GM18502 (cell line): ENCODE data around the gene RASL11B.

Experiments used
- ATAC-seq: cut with Tn5 transposase; IDR thresholded peaks from one replicate; pipeline ENCODE4 v1.9.1; 2021; ENCODE audit warnings: mild to moderate bottlenecking; ENCODE audit not compliant: unreplicated experiment, poor library complexity

RASL11B gene

DNA sequence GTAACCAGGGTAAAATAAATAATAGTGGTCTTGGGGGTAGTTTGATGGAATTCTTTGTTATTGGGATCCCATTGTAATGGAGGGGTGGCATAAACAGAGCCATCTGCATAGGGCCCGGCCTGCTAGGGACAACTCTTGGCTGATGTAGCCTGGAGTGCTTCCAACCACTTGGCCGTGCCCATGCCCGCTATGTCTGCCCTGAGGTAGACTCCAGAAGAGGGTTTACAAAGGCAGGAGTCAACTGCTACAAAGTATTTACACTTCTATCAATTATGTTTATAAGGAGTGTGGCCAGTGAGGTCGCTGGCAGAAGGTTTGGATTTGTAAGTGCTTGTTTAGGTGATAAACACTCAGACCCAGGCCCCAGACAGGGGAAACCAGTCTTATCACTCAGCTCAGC, 8.1 kb downstream of the RASL11B start:
- no peak for ATAC-seq

DNA sequence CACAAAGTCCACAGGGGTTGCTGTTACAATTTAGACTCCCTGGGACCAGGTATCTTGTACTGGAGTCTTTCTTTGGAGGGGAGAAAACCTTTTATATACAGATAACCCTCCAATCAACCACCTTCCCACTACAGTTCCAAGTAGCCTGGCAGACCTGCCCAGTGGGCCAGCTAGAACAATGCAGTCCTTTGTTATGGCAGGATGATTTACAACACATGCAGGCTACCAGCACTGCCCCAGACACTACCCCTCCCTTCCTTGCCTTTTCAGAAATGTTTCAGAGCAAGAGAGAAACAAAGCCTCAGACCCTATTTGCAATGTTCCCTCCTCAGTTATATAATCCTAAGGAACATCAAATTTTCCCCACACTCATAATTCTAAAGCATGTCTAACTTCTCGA, 11.1 kb downstream of the RASL11B start:
- ATAC-seq: no peak

DNA sequence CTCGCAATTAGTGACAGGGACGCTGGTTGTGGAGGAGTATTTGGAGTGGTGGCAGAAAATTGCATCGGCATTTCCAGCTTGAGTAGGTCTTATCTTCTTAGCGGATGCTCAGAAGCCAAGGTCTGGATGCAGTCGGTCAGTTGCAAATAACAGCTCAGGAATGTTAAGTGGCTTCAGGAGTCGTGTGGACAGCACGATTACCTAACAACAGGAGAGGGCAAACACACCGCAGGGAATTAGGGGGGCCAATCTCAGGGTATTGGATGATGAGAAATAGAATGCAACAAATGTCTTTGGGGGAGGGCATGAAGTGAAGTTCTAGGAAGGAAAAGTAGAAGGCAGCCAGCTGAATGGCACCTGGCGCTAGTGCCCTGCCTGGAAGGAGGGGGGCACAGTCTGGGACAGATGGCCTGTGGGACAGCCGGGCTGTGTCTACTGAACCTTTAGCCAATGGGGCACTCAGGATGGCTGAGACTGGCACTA, 11.8 kb downstream of the RASL11B start:
- ATAC-seq: no peak

- ATAC-seq: no peak
These were observed 12.8 kb downstream of the RASL11B start for GRCh38 chr4:52874948-52875347.

DNA sequence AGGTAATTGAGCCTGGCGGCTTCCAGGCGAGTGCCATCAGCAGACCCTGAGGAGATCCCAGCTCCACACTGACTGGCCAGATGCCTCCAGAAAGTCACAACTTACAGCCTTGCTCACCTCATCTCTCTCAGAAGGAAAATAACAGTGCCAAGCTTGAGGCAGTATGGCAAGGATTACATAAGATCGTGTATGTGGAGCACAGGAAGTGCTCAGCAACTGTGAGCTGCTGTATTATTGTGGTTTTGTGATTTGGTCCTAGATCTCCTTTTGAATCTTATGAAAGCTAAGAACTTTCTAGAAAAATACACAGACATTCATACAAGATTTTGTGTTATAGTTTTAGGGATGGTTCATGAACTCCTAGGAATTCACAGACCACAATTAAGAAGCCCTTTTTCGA, 14.0 kb downstream of the RASL11B start:
- no peak for ATAC-seq

- ATAC-seq: no peak
These were observed 14.9 kb downstream of the RASL11B start for GRCh38 chr4:52877036-52877435.

- ATAC-seq: no peak
These were observed 15.6 kb downstream of the RASL11B start for GRCh38 chr4:52877694-52878093.

DNA sequence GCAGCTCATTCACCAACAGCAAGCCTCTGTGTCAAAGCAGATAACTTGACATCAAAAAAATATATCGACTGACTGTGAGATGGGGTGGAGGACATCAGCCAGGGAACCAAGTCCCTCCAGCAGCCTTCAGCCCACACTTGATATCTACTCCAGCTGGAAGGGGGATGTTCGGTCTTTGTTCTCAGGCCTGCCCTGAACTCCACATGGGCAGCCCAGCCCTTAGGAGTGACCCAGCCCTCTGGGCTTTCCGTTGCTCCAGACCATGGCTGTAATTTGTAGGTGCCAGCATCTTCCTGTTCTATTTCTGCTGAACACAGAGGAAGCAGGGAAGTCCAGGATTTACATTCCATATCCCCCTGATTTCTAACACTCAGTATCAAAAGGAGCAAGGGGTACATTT, 17.4 kb downstream of the RASL11B start:
- no peak for ATAC-seq

GRCh38 chr4:52880994-52881393, 18.9 kb downstream of the RASL11B start:
- no peak for ATAC-seq

GRCh38 chr4:52883183-52883621, 21.1 kb downstream of the RASL11B start:
- ATAC-seq: no peak

- no peak for ATAC-seq
These were observed 21.9 kb downstream of the RASL11B start for GRCh38 chr4:52883707-52884669.

- ATAC-seq: no peak
These were observed 22.9 kb downstream of the RASL11B start for GRCh38 chr4:52884994-52885393.

DNA sequence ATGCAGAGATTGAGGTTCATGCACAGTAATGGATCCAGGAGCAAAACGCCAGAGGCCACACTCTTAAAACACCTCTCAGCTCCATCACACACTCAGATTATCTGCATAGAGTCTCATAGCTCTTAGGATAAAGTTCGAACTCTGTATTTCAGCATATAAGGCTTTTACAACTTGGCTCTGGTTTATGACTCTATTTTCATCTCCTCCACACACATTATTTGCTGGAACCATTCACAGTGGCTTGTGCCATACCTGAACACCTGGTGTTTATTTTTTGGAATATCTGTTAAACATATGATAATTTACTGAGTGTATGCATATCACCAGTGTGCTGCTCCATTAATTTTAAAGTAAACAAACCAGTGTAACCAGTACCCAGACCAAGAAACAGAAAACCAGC, 27.2 kb downstream of the RASL11B start:
- no peak for ATAC-seq

- no peak for ATAC-seq
These were observed 27.8 kb downstream of the RASL11B start for GRCh38 chr4:52889778-52890520.

- ATAC-seq: no peak
These were observed 28.3 kb downstream of the RASL11B start for GRCh38 chr4:52890521-52890791.

- no peak for ATAC-seq
These were observed 29.6 kb downstream of the RASL11B start for GRCh38 chr4:52891743-52892142.

DNA sequence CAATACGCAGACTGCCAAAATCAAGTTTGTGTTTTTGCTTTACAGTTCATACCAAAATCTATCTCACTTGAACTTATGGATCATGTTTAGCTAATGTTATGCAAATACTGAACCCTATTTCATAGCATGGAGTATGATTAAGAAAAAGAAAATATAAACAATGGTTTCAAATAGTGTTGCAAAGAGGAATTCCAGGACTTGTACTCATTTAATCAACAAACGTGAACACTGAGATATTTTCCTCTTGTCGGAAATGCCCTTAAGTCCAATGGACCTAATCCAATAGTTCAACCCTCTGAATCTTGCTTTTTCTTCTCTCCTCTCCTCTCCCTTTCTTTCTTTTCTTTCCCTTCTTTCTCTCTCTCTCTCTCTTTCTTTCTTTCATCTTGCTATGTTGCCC, 30.8 kb downstream of the RASL11B start:
- ATAC-seq: no peak

DNA sequence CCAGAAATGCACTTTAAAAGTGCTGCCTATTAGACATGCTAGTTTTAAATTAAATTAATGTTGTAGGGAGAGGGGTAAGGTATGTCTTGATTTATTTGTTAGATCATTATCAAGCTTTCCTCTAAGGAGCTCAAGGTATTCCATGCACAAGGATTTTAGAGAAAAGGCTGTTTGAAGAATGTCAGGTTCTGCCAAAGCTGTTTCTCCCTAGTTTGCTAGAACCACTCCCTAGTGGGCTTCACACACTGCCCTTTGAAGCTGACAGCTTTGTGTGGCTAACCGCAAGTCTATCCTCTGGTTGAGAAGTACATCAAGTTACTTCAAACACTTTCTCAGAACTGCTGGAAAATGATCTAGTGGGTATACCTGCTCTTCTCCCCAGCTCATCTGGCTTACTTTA, 32.3 kb downstream of the RASL11B start:
- ATAC-seq: no peak

DNA sequence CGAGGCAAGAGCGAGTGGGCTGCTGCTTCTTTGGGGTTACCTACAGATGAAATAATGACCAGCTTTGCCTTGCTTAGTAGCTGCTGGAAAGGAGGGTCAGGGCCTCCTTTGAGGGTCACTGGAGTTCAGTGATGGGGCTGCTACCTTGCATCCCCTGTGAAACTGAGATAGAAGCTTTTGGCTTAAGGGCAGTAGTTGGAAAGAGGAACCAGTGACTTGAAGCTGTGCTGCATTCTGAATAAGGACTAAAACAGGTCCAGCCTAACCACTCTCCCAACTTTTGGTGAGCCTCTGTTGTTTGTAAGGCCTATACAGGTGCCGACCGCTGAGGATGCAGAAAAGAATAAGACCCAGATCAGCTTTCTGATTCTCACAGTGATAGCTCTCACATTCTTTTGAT, 41.2 kb downstream of the RASL11B start:
- no peak for ATAC-seq

- no peak for ATAC-seq
These were observed 42.3 kb downstream of the RASL11B start for GRCh38 chr4:52904421-52904820.

DNA sequence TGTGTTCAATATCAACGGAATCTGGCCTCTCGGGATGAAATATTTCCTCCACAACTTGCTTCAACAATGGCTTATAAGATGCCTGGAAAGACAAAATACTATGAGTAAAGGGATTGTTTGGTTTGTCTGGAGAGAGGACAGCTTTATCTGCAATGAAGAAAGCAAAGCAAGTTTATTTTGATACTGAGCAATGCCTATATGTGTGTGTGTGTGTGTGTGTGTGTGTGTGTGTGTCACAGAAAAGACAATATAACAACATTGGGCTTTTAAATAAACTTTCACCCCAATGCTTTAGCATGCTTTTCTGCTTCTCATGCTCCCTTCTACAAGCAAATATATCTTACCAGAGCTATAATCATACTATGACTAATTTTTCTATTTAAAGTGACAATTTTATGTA, 45.4 kb downstream of the RASL11B start:
- no peak for ATAC-seq

DNA sequence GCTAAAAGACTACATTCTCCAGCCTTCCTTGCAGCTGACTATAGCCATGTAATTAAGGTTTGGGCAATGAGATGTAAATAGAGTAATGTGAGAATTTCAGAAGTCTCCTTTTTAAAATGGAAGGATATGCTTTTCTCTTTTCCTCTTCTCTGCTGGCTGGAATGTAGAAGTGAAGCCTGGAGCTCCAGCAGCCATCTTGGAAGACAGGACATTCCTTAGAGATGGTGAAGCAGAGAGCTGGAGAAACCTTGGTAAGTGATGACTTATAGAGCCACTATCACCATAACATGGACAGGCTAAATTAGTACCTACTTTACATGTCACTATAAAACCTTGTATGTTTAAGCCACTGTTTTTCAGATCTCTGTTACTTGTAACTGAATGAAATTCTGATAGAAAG, 48.0 kb downstream of the RASL11B start:
- ATAC-seq: no peak
